Esophagus (tissue), 2 donors: ENCODE results near the gene SLC24A4. TPM values are rescaled to one million over a fixed set of nuclear protein-coding genes. Genes with fewer than 3 reads are reported as not detected.

Source experiments
- H3K27ac ChIP-seq, 2 donors: one replicate each; pipeline ENCODE4 v1.5.1; 2013; ENCODE audit warnings: low read depth in 2 of 2, mild to moderate bottlenecking in 2 of 2, inconsistent platforms in 1 of 2, low read length in 1 of 2, moderate library complexity in 1 of 2
- H3K27me3 ChIP-seq, 2 donors: one replicate each; pipeline ENCODE4 v1.6.1; 2013; ENCODE audit warnings: low read length in 2 of 2, control low read depth in 1 of 2, mild to moderate bottlenecking in 1 of 2; ENCODE audit not compliant: insufficient read depth in 2 of 2, control insufficient read depth in 1 of 2
- H3K36me3 ChIP-seq, 2 donors: one replicate each; pipeline ENCODE4 v1.6.1; 2013; ENCODE audit warnings: low read length in 1 of 2; ENCODE audit not compliant: control insufficient read depth in 2 of 2, insufficient read depth in 2 of 2
- H3K4me1 ChIP-seq, 2 donors: one replicate each; pipeline ENCODE4 v1.6.1; 2013; ENCODE audit warnings: low read length in 1 of 2; ENCODE audit not compliant: control insufficient read depth in 2 of 2, insufficient read depth in 2 of 2
- H3K4me3 ChIP-seq, 2 donors: one replicate each; pipeline ENCODE4 v1.5.1; 2013; ENCODE audit warnings: low read length in 2 of 2, mild to moderate bottlenecking in 2 of 2, low read depth in 1 of 2, moderate library complexity in 1 of 2
- H3K9me3 ChIP-seq, 2 donors: one replicate each; pipeline ENCODE4 v1.6.1; 2013; ENCODE audit warnings: mild to moderate bottlenecking in 2 of 2, low read depth in 1 of 2, low read length in 1 of 2, moderate library complexity in 1 of 2; ENCODE audit not compliant: control insufficient read depth in 2 of 2, insufficient read depth in 1 of 2
- WGBS, 2 donors: extraction: QIAGEN DNeasy Blood & Tissue Kit; methylation state at CpG; one replicate each; pipeline ENCODE4 v1.1.7; 2013; 5-methylcytosine and 5-hydroxymethylcytosine counted together
- polyA plus RNA-seq, 2 donors: library from polyadenylated mRNA; stranded (reverse); fragments of 200-250 nt; gene quantifications; one replicate each; pipeline ENCODE4 v1.2.3, GENCODE V29; 2013
- donor health status: healthy with polysubstance abuse.
- donor health status: Bipolar disorder and iron deficiency.

The SLC24A4 gene
- polyA plus RNA-seq, 2 donors, result 0.04 TPM

GRCh38 chr14:92288994-92289660 lies 33.8 kb upstream of the SLC24A4 start:
- Histone ChIP-seq H3K27me3 (no peaks in the 10 kb centered on the region), H3K36me3 (no peaks in the 10 kb centered on the region), H3K4me1 (no peaks in the 10 kb centered on the region), H3K4me3 (no peak overlapping the region), H3K9me3 (no peaks in the 10 kb centered on the region), H3K27ac (no peak overlapping the region)
- 45 to 56% methylated on average over 9 of the region's 9 CpGs for WGBS, 2 donors

DNA sequence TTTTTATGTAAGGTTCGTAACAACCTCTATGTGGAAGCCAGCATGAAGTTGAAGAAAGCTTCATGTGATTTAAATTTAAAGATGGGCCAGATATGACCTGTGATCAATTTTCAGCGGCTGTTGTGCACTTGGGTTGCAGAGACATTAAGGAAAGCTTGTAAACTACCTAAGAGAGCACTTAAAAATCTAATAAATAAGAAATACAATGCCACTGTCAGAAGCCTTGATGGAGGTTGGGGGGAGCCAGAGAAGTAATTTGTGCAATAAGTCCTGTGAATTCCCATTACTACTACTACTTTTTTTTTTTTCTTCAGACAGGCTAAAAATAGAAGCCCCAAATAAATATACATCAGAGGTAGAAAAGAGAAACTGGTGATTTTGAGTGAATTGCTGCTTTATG lies 30.3 kb upstream of the SLC24A4 start:
- Histone ChIP-seq H3K27me3 (no peaks in the 10 kb centered on the region), H3K36me3 (no peaks in the 10 kb centered on the region), H3K27ac (no peak overlapping the region), H3K9me3 (no peaks in the 10 kb centered on the region), H3K4me1 (no peaks in the 10 kb centered on the region), H3K4me3 (no peak overlapping the region)
- 43 to 72% methylated on average over 2 of the region's 2 CpGs for WGBS, 2 donors

DNA sequence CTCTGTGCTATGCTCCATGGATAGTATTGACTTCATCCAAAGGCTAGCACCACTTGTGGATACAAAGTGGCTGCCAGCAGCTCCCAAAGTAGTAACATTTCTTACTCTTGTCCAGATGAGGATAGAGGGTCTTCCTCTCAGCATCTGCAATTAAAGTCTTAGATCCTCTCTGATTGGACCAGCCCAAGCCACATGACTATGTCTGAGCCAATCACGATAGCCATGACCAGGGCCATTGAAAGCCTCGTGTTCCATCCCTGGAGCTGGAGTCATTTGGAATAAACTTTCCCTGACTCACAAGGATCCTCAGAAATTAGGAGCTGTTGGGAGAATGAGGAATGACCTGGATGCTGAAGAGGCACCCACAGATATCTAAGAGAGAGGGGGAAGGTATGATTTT lies 28.5 kb upstream of the SLC24A4 start:
- no peak overlapping the region for H3K4me3 ChIP-seq
- no peaks in the 10 kb centered on the region for H3K36me3 ChIP-seq
- 78 to 79% methylated on average over 2 of the region's 2 CpGs for WGBS, 2 donors
- no peak overlapping the region for H3K27ac ChIP-seq
- no peaks in the 10 kb centered on the region for H3K9me3 ChIP-seq
- H3K27me3 ChIP-seq, result no peaks in the 10 kb centered on the region
- H3K4me1 ChIP-seq, result no peaks in the 10 kb centered on the region

DNA sequence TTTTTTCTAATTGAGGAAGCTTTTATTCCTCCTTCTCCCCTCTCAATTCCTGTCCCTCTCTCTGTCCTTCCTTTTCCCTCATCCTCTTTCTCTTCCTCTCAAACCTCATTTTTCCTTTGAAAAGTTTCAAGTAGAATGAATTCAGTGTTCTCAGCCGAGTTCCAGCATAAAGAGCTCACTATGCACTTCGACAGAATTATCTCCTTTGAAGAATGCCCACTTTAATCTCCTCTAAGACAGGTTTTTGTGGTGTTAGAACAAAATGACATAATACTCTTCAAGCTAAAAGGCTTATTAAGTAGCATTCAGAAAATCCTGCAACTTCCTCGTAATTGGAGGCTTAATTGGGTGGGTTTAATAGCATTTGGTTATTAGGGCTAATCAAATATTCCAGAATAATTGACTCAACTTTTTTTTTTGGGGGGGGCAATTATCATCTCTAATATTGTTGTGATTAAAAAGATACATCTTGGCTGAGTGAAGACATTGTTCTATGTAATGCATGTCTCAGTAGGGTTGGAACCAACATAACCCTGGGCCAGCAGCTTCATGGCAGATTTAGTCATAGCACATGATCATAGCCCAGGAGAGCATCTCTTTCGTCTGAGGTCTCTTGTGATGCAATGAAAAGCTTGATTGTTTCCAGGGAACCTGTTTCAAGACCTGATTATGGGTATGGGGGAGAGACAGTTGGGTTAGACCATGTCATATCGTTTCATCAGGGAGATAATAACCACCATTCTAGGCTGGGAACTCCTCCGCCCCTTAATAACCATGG lies 25.0 kb upstream of the SLC24A4 start:
- Histone ChIP-seq H3K27me3 (peaks cover 0 to 5% of the 10 kb centered on the region in 2 donors), H3K9me3 (no peaks in the 10 kb centered on the region), H3K36me3 (no peaks in the 10 kb centered on the region), H3K27ac (no peak overlapping the region), H3K4me3 (no peak overlapping the region), H3K4me1 (no peaks in the 10 kb centered on the region)
- WGBS, 2 donors, result 70 to 73% methylated on average over 6 of the region's 6 CpGs

DNA sequence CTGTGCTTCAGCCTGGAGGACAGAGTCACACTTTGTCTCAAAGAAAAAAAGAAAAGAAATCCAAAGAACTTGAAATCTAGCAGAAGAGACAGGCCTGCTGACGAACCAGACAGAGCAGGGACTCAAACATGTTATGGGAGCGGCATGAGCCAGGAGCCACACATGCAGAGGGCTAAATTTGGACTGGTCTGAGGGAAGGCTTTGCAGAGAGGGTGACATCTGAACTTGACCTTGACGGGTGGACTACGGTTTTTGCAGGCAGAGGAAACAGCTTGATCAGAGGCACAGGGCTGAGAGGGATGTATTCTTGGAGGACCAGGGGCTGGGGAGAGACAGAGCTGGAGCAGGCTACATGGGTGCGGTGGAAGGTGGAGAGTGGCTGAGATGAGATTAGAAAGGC lies 20.5 kb upstream of the SLC24A4 start:
- 73% methylated on average over 5 of the region's 5 CpGs for WGBS, 2 donors
- Histone ChIP-seq H3K9me3 (no peaks in the 10 kb centered on the region), H3K27ac (no peak overlapping the region), H3K36me3 (no peaks in the 10 kb centered on the region), H3K4me1 (no peaks in the 10 kb centered on the region), H3K27me3 (peaks cover 0 to 5% of the 10 kb centered on the region in 2 donors), H3K4me3 (no peak overlapping the region)

DNA sequence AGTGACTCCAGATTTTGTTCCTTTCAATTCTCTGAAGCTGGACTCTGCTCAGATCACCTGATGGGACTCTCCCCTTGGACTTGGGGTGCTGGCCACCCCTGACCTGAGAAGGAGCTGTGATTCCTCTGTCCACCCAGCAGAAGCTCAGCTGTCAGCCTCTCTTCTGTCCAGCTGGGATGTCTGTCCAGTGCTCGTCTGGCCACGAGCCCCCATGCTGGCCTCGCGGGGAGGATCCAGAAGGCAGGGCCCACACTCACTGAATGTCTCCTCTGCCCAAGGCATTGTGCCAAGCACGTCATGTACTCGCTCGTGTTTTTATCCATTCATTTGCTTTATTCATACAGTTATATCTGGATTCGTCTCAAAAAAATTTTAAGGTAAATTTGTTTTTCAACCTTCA lies 14.2 kb upstream of the SLC24A4 start:
- no peaks in the 10 kb centered on the region for H3K27me3 ChIP-seq
- H3K4me3 ChIP-seq, result no peak overlapping the region
- peaks cover 0 to 2% of the 10 kb centered on the region in 2 donors for H3K9me3 ChIP-seq
- H3K36me3 ChIP-seq, result no peaks in the 10 kb centered on the region
- H3K27ac ChIP-seq, result no peak overlapping the region
- WGBS, 2 donors, result 42 to 47% methylated on average over 8 of the region's 8 CpGs
- no peaks in the 10 kb centered on the region for H3K4me1 ChIP-seq

GRCh38 chr14:92309968-92310530 lies 12.9 kb upstream of the SLC24A4 start:
- H3K36me3 ChIP-seq, result no peaks in the 10 kb centered on the region
- no peak overlapping the region for H3K4me3 ChIP-seq
- no peak overlapping the region for H3K27ac ChIP-seq
- H3K4me1 ChIP-seq, result no peaks in the 10 kb centered on the region
- H3K9me3 ChIP-seq, result peaks cover 0 to 2% of the 10 kb centered on the region in 2 donors
- 72 to 78% methylated on average over 7 of the region's 7 CpGs for WGBS, 2 donors
- H3K27me3 ChIP-seq, result no peaks in the 10 kb centered on the region

DNA sequence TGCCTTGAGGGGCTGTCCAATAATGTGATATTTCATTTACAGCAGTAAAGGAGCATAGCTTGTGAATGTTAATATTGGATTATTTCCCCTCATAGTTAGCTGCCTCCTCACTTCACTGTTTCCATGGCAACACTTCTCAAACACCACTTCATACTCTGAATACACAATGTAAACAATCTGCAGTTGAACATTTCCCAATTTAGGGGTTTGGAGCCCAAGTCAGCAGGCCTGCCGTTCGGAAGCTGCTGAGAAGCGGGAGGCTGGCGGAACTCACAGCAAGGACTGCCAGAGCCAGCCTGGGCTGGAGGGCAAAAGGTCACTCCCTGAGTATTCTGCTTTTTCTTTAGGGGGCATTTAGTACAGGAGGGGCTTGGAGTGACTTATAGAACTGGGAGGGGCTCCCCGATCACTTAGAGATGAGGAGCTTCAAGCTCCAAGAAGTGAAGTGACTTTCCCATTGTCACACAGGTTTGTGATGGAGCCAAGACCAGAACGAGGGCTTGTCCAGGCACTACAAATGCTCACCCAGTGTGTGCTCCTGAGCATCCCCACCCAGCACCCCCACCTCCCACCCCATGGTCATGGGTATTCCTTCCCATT lies 12.1 kb upstream of the SLC24A4 start:
- Histone ChIP-seq H3K27ac (no peak overlapping the region), H3K27me3 (no peaks in the 10 kb centered on the region), H3K9me3 (peaks cover 0 to 2% of the 10 kb centered on the region in 2 donors), H3K4me1 (no peaks in the 10 kb centered on the region), H3K4me3 (no peak overlapping the region), H3K36me3 (no peaks in the 10 kb centered on the region)
- WGBS, 2 donors, result 72 to 78% methylated on average over 6 of the region's 6 CpGs

DNA sequence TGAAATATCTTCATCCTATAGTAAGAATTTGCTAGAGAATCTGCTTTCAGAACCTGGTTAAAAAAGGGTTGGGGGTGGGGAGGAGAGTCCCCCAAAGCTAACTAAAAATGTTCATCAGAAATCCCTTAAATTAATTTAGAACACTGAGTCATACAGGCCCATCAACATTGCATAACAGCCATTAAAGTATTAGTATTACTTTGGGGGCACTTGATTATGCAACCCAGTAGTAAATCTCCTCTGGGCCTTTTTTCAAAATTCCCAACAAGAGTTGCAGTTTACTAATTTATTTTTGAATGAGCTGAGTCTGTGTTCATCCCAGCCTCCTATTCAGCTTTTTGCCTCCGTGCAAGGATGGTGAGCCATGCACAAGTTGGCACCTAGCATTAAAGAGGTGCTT lies 8.8 kb upstream of the SLC24A4 start:
- 65 to 69% methylated on average over 1 of the region's 1 CpG for WGBS, 2 donors
- no peaks in the 10 kb centered on the region for H3K4me1 ChIP-seq

More for the DNA sequence above, 8.8 kb upstream of the SLC24A4 start:
- Histone ChIP-seq H3K27me3 (no peaks in the 10 kb centered on the region), H3K4me3 (no peak overlapping the region), H3K36me3 (no peaks in the 10 kb centered on the region), H3K9me3 (peaks cover 0 to 4% of the 10 kb centered on the region in 2 donors), H3K27ac (no peak overlapping the region)
